HPDE6-E6E7 (cell line): Measurements from ENCODE around the gene TVP23A.

Experiments
- DNase-seq: peaks from one replicate; pipeline ENCODE4 v3.0.0; 2011; ENCODE audit warnings: missing footprints; ENCODE audit errors: extremely low spot score

The TVP23A gene

DNA sequence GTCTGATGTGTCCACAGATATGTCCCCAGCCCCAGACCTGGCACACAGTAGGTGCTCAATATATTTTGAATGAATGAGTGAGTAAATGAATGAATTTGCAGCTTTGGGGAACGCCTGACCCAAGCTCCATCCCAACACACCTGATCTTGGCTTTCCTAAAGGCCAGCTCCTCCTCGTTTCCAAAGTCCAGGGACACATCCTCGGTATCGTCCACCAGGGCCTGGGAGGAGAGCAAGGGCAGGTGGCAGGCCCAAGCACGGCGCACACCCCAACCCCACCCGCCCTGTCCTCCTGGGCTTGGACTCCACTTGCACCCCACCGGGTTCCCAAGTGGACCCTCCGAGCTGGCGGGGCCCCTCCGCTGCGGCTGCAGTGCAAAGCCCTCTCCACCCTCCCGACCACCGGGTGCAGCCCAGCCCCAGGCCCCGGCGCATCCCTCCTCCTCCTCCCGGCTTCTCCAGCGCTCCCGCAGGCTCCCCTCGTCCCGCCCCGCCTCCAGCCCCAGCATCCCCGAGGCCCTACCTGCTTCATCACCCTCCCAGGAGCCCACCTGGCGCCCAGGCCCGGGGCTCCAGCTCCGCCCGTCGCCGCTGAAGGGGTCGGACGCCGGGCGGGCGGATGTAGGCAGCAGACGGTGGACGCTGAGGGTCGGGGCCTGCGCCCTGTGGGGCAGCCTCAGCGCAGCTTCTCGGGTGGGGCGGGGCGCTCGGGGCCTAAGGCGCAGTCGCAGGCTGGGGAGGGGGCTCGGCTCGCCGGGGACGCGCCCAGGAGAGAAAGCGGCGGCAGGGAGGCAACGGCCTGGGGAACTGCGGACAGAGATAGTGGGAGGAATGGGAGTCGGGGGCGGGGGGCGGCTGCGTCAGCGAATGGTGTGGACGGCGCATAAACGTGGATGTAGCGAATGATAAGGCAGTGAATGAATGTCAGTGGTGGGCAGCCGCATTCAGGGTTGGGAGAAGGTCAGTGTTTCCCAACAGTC is at the start of gene TVP23A:
TVP23A (minus strand) TSS at position 832 of the 979 bp plus-strand sequence; CDS start at position 531, 301 bp downstream.
- no peak for DNase-seq

- DNase-seq = no peak
These were observed 49.6 kb upstream of the TVP23A start for GRCh38 chr16:10868104-10868595.

DNA sequence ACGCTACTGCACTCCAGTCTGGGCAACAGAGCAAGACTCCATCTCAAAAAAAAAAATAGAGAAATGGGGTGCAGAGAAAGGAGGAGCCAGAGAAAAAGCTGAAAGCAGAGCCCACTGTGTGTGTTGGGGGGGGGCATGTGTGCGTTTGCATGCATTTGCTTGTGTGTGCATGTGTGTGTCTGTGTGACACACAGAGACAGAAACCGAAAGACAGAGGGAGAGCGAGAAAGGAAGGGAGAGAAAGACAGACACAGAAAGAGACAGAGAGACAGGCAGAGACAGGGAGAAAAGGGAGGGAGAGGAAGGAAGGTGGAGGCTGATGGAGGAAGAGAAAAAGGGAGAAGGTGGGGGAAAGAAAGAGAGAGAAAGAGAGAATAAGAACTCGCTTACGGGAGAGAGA is 48.6 kb upstream of the TVP23A start:
- DNase-seq = no peak

DNA sequence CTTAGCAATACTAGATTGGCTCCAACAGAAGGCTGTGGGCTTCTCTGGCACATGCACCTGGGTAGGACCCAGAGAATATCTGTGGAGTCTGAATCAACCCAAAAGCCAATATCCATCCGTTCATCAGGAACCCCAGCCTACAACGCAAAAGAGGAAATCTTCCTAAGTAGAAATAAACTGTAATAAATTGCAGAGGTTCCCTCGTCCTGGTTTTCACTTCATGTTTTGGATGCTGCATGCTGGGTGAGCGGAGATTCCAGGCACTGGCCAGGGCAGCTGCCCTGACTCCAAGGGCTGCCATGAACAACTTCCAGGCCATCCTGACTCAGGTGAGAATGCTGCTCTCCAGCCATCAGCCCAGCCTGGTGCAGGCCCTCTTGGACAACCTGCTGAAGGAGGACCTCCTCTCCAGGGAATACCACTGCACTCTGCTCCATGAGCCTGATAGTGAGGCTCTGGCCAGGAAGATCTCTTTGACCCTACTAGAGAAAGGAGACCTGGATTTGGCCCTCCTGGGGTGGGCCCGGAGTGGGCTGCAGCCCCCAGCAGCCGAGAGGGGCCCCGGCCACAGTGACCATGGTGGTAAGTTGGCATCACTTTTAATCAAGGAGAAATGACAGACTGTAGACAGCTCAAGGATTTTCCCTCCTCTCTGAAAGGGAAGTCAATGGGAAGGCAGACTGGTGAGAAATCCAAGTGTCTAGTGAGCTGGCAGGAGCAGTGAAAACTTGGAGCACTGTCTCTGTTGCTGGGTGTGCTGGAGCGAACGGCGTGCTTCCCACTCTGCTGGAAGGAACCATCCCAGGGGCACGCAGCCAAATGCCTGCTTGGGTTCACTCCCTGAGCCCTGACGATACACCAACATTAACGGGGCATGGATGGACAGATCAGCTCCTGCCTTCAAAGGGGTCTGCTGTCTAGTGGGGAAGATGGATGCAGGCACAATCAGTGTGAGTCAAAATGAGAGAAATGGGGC is 47.7 kb upstream of the TVP23A start:
- DNase-seq = no peak

DNA sequence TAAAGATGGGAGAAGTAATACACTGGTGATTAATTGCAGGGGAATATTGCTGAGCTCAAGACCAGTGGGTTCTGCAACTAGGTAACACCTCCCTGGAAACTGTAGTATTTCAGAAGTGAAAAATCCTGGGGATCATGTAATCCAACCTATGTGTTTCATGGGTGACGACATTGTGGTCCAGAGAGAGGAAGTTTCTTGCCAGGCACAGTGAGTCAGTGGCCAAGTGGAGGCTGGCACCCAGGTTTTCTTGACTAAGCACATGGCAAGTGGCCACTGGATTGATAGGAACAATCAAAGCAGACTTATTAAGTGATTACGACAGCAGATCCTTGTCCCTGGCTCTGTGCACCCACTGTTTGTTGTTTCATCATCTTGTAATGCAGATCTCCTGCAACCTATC is 43.8 kb upstream of the TVP23A start:
- DNase-seq = peak; percentile 73

- DNase-seq = peak; percentile 54
These were observed 41.1 kb upstream of the TVP23A start for GRCh38 chr16:10859658-10860057.

- DNase-seq = no peak
These were observed 40.4 kb upstream of the TVP23A start for GRCh38 chr16:10859020-10859419.

DNA sequence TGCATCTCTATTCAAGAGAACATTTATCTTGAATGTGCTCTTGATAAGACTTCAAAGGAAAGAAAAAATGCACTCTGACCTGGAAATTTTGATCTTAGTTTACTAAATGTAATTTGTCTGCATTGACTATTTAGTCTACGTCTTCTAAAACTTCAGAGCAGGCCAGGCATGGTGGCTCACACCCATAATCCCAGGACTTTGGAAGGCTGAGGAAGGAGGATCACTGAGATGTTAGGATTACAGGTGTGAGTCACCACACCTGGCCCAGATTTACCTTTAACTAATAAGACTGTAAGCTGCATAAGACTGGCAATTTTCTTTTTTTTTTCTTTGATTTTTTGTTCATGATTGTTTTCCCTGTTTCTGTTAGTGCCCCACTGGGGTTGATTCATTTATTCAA is 39.6 kb upstream of the TVP23A start:
- no peak for DNase-seq

DNA sequence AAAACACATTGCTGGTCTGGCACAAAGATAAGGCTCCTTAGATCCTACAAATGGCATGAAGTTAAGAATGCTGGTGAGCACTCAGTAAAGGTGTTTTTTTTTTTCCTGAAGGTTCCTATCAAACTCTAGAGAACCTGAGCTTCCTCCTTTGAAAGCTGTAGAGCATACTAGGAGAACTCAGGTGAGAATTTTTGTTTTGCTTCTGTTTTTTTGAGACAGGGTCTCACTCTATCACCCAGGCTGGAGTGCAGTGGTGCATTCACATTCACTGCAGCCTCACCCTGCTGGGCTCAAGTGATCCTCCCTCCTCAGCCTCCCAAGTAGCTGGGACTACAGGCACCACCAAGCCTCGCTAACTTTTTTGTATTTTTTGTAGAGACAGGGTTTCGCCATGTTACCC is 37.4 kb upstream of the TVP23A start:
- DNase-seq = no peak

DNA sequence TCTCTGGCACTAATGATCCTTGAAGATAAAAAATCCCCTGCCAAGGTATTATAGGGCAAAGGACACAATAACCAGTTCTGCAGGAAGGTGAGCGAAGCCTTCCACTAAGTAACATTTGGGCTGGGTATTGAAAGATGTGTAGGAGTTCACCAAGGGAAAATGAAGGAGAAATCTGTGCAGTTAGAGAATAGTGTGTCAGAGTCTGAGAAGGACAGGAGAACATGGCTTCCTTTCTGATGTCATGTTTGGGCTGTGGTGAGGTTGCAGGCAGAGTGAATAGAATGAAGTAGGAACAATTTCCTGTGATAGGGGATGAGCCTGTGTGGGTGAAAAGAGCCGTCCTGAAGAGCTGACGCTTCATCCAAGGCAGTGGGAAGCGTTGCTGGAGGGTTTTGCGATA is 34.4 kb upstream of the TVP23A start:
- no peak for DNase-seq

- no peak for DNase-seq
These were observed 33.7 kb upstream of the TVP23A start for GRCh38 chr16:10852286-10852685.

DNA sequence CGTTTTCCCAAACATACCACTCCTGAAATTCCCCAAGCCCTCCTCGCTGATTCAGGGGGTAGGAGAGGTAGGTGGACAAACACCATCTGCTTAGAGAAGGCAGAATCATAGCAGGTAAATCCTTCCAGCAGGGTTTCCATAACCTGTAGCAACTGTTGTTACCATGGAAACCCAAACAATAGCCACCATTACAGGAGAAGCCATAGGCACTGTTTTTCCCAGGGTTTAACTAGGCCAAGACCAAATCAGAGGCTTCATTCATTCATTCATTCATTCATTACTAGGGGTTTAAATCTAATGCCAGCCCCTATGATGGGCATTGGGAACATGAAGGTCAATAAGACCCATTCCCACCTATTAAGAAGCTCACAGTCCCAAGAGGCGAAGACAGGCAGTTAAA is 32.9 kb upstream of the TVP23A start:
- no peak for DNase-seq

GRCh38 chr16:10850478-10850850 is 31.9 kb upstream of the TVP23A start:
- no peak for DNase-seq

- no peak for DNase-seq
These were observed 31.3 kb upstream of the TVP23A start for GRCh38 chr16:10849736-10850477.

GRCh38 chr16:10847176-10847575 is 28.6 kb upstream of the TVP23A start:
- no peak for DNase-seq

- DNase-seq = no peak
These were observed 27.8 kb upstream of the TVP23A start for GRCh38 chr16:10846213-10846998.

DNA sequence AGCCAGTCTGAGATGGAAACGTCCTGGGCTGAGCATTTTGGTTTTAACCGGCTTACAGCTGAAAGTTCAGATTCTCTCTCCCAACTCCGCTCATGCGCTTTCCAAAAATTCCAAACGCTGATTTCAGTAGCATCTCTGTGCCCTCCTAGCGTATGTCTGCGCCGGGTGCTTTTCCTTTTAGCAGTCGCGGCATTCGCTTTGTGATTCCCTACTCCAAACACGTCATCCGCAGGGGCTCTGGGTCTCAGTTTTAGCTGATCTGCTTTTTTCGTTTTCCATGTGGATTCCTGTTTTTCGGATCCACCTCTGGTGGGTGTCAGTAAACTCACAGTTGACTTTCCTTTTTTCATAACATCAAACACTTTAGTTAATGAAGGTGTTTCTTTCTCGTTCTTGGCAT is 22.1 kb upstream of the TVP23A start:
- DNase-seq = no peak

GRCh38 chr16:10839279-10839666 is 20.7 kb upstream of the TVP23A start:
- no peak for DNase-seq

DNA sequence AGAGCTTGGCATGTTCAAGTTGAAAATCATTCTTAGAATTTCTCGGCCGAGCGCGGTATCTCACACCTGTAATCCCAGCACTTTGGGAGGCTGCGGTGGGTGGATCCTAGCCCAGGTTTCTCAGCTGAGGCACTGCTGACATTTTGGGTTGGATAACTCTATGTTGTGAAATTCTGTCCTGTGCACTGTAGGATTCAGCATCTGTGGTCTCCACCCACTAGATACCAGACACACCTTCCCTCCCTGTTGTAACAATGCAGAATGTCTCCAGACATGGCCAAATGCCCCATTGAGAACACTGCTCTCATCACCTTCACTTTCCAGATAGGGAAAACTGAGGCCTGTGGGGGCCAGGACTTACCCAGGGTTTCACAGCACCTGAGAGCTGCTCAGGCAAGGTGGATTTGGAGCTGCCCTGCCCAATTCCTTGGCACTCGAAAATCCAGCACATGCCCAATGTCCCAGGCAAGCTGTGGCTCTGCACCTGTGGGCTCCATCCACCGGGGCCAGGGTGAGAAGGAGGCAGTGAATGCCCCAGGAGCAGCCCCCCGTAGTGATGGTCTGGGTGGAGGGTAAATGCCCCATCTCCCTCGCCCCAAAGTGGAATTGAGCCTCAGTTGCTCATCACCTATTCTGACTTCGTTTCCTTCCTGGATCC is 20.2 kb upstream of the TVP23A start:
- DNase-seq = no peak

- DNase-seq = no peak
These were observed 17.7 kb upstream of the TVP23A start for GRCh38 chr16:10836174-10836853.
